Measurements from ENCODE around the gene CCDC17. TPM values are rescaled to one million over a fixed set of nuclear protein-coding genes. Genes with fewer than 3 reads are reported as not detected.

Gene CCDC17
- total RNA-seq: 1 to 10 TPM; 4.0 to 4.1 TPM

GRCh38 chr1:45623972-45624371, at the start of gene CCDC17:
Gene CCDC17 (minus strand): TSS chr1:45624054. CDS start chr1:45623909, 145 bp downstream.

DNA sequence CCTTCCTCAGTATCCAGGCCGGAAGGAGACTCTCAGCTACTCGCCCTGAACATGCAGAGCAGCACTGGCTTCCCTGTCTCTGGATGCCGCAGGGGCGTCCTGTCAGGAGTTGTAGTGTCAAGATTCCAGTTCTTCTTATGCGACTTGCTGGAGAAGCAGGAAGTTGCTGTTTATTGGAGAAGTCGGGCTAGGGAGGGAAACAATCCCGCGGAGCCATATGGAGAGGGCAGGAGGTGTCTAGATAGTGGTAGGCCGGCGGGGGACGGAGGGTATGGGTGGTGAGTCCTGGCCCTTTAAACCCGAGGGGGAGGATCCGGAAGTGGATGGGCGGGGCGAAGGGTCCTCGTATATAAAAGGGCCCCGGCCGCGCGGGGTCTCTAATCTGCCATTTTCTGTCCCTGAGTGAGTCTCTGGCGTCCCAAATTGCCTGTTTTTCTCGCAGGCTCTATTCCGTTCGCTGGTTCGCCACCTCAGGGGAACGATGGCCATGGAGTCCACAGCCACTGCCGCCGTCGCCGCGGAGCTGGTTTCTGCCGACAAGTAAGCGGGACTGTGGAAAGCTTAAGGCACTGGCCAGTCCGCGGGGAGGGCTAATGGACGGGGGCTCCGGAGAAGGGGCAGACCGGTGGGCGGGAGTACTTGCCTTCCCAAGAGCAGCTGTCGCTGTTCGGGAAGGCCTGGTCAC, 40.0 kb downstream of the CCDC17 start, which contains the start of gene NASP:
TSS of gene NASP (plus strand) at position 376 of the 685 bp plus-strand sequence. CDS start at position 482, 106 bp downstream.

Other genes with a start within 250 kb of the CCDC17 start
- 1 to 10 TPM; 4.0 to 4.4 TPM for gene TESK2, start 132.9 kb downstream of the CCDC17 start, total RNA-seq
- 1 to 10 TPM; 3.6 to 5.8 TPM for gene CCDC163, start 124.0 kb downstream of the CCDC17 start, total RNA-seq
- 1 to 10 TPM; 6.7 to 8.2 TPM for gene MMACHC, start 123.8 kb downstream of the CCDC17 start, total RNA-seq
- 100 to 1,000 TPM; 213 to 227 TPM for gene PRDX1, start 102.2 kb downstream of the CCDC17 start, total RNA-seq
- 100 to 1,000 TPM; 135 to 143 TPM for gene AKR1A1, start 73.2 kb downstream of the CCDC17 start, total RNA-seq
- 100 to 1,000 TPM; 149 to 157 TPM for gene NASP, start 40.0 kb downstream of the CCDC17 start, total RNA-seq
- 100 to 1,000 TPM; 116 to 121 TPM for gene GPBP1L1, start 62.5 kb upstream of the CCDC17 start, total RNA-seq
- gene TMEM69, start 64.1 kb upstream of the CCDC17 start, total RNA-seq: 10 to 100 TPM; 21.1 to 21.5 TPM
- gene IPP, start 126.6 kb upstream of the CCDC17 start, total RNA-seq: 10 to 100 TPM; 10.3 to 12.4 TPM
- 10 to 100 TPM; 17.8 to 19.6 TPM for gene MAST2, start 179.6 kb upstream of the CCDC17 start, total RNA-seq

All from activated naive CD4-positive, alpha-beta T cell treated with anti-CD3 and anti-CD28 coated beads, Interleukin-2, amount 10 ng/mL, durations not matched to agents 5 hours and 36 hours (primary cell).